ENCODE data around the gene MCOLN2. TPM values are rescaled to one million over a fixed set of nuclear protein-coding genes. Genes with fewer than 3 reads are reported as not detected.

The MCOLN2 gene
- total and polyA plus RNA-seq, 2 donors (not counting 1 experiment from before 2014, with no cell fraction given) = 23.9 to 25.8 TPM

- H3K4me1 ChIP-seq (ENCODE audit: control insufficient read depth in 2 of 2, insufficient read depth in 2 of 2, low read length in 2 of 2) = peaks cover 13 to 15% of the 10 kb centered on the region in 2 donors
- no peak overlapping the region for H3K27ac ChIP-seq (ENCODE audit: low read length in 2 of 2)
- ChIA-PET CTCF (interaction anchor here (1.2 kb wide), 1 partner anchor 23 kb away, joined by 4 read pairs; no protein-coding TSS in a partner anchor), POLR2A (no interaction called here)
- no CpG with 5 or more reads among the region's 1 CpG for WGBS (ENCODE audit: insufficient coverage)
- H3K9ac ChIP-seq (ENCODE audit: low read length) = no peak overlapping the region
- H3K27me3 ChIP-seq (replicated peaks in 1 of 4; ENCODE audit: control extremely low read depth in 1 of 4, control insufficient read depth in 3 of 4, insufficient read depth in 4 of 4, low read length in 3 of 4) = no peaks in the 10 kb centered on the region
- TF ChIP-seq CTCF (IDR thresholded peaks at IDR 0.05) = no peak
- no peak for TF ChIP-seq EZH2 (IDR thresholded peaks at IDR 0.05; ENCODE audit: borderline replicate concordance, insufficient read depth, low read depth, low read length, poor library complexity, severe bottlenecking)
- Mint-ChIP-seq H3K27ac (no peak overlapping the region), H3K4me1 (peaks cover 26% of the 10 kb centered on the region), H3K27me3 (no peaks in the 10 kb centered on the region), H3K9me3 (ENCODE audit: insufficient read depth) (no peaks in the 10 kb centered on the region), H3K4me3 (no peak overlapping the region)
- H2AFZ ChIP-seq (ENCODE audit: insufficient read depth, low read depth, low read length, poor library complexity, severe bottlenecking) = no peak overlapping the region
- H3K9me3 ChIP-seq (ENCODE audit: control extremely low read depth in 1 of 3, control insufficient read depth in 2 of 3, insufficient read depth in 1 of 3, low read length in 2 of 3) = no peaks in the 10 kb centered on the region
- H4K20me1 ChIP-seq (ENCODE audit: control insufficient read depth, insufficient read depth, low read length, poor library complexity, severe bottlenecking) = no peaks in the 10 kb centered on the region
- DNase-seq = no peak
- no peaks in the 10 kb centered on the region for H3K79me2 ChIP-seq (ENCODE audit: control insufficient read depth, insufficient read depth, low read length)
- H3K4me3 ChIP-seq (ENCODE audit: control extremely low read depth in 1 of 5, extremely low read depth in 1 of 5, insufficient read depth in 1 of 5, low read depth in 2 of 5, low read length in 4 of 5) = no peak overlapping the region
- intact Hi-C loops (cut with micrococcal nuclease) = no loop called here
- no peak overlapping the region for H3K4me2 ChIP-seq (replicated peaks; ENCODE audit: low read depth, low read length, poor library complexity, severe bottlenecking)
- H3K36me3 ChIP-seq (replicated peaks in 1 of 2; ENCODE audit: control extremely low read depth in 1 of 2, control insufficient read depth in 1 of 2, extremely low read depth in 1 of 2, insufficient read depth in 2 of 2, low read length in 1 of 2) = peaks cover 0 to 11% of the 10 kb centered on the region in 2 experiments
- ATAC-seq (ENCODE audit: low read depth) = no peak
These were observed 28.8 kb downstream of the MCOLN2 start for GRCh38 chr1:84968101-84968500.

GRCh38 chr1:84967666-84968065 is 29.2 kb downstream of the MCOLN2 start:
- no peaks in the 10 kb centered on the region for H3K79me2 ChIP-seq (ENCODE audit: control insufficient read depth, insufficient read depth, low read length)
- no CpG with 5 or more reads among the region's 1 CpG for WGBS (ENCODE audit: insufficient coverage)
- ChIA-PET CTCF (interaction anchor here (1.2 kb wide), 1 partner anchor 23 kb away, joined by 4 read pairs; no protein-coding TSS in a partner anchor), POLR2A (no interaction called here)
- H2AFZ ChIP-seq (ENCODE audit: insufficient read depth, low read depth, low read length, poor library complexity, severe bottlenecking) = no peak overlapping the region
- H3K4me3 ChIP-seq (ENCODE audit: control extremely low read depth in 1 of 5, extremely low read depth in 1 of 5, insufficient read depth in 1 of 5, low read depth in 2 of 5, low read length in 4 of 5) = no peak overlapping the region
- no peak overlapping the region for H3K4me2 ChIP-seq (replicated peaks; ENCODE audit: low read depth, low read length, poor library complexity, severe bottlenecking)
- Mint-ChIP-seq H3K9me3 (ENCODE audit: insufficient read depth) (no peaks in the 10 kb centered on the region), H3K4me3 (no peak overlapping the region), H3K27me3 (no peaks in the 10 kb centered on the region), H3K27ac (no peak overlapping the region), H3K4me1 (peaks cover 21% of the 10 kb centered on the region)
- H3K36me3 ChIP-seq (replicated peaks in 1 of 2; ENCODE audit: control extremely low read depth in 1 of 2, control insufficient read depth in 1 of 2, extremely low read depth in 1 of 2, insufficient read depth in 2 of 2, low read length in 1 of 2) = peaks cover 0 to 11% of the 10 kb centered on the region in 2 experiments
- no peaks in the 10 kb centered on the region for H3K27me3 ChIP-seq (replicated peaks in 1 of 4; ENCODE audit: control extremely low read depth in 1 of 4, control insufficient read depth in 3 of 4, insufficient read depth in 4 of 4, low read length in 3 of 4)
- H4K20me1 ChIP-seq (ENCODE audit: control insufficient read depth, insufficient read depth, low read length, poor library complexity, severe bottlenecking) = no peaks in the 10 kb centered on the region
- H3K27ac ChIP-seq (ENCODE audit: low read length in 2 of 2) = no peak overlapping the region
- TF ChIP-seq EZH2 (IDR thresholded peaks at IDR 0.05; ENCODE audit: borderline replicate concordance, insufficient read depth, low read depth, low read length, poor library complexity, severe bottlenecking) (no peak), CTCF (IDR thresholded peaks at IDR 0.05) (no peak)
- ATAC-seq (ENCODE audit: low read depth) = no peak
- H3K9me3 ChIP-seq (ENCODE audit: control extremely low read depth in 1 of 3, control insufficient read depth in 2 of 3, insufficient read depth in 1 of 3, low read length in 2 of 3) = no peaks in the 10 kb centered on the region
- no peak overlapping the region for H3K9ac ChIP-seq (ENCODE audit: low read length)
- DNase-seq = no peak
- intact Hi-C loops (cut with micrococcal nuclease) = no loop called here
- peaks cover 11% of the 10 kb centered on the region in 2 donors for H3K4me1 ChIP-seq (ENCODE audit: control insufficient read depth in 2 of 2, insufficient read depth in 2 of 2, low read length in 2 of 2)

Data from B cell (primary cell).